A549 (cell line): Measurements from ENCODE around the gene DLGAP1. TPM values are rescaled to one million over a fixed set of nuclear protein-coding genes. Genes with fewer than 3 reads are reported as not detected.

ENCODE experiments used
- ATAC-seq, 2 experiments: fragments of 200-7000 bp in 1 of 2; fragments of >200 bp in 1 of 2; cut with Nextera tagmentation in 1 of 2; cut with Tn5 transposase in 1 of 2; 3 replicates each; pipeline versions ENCODE4 v1.8.0 to v1.9.1; 2018 to 2020; ENCODE audit warnings: mild to moderate bottlenecking in 1 of 2, moderate library complexity in 1 of 2
- CTCF ChIA-PET: fragments of 300-600 bp; sonication (Branson Sonifier 250); formaldehyde crosslinking; extraction: SDS; loops from one replicate; lab custom pipeline; 2021; ENCODE audit warnings: antibody characterized with exemption, inconsistent platforms; lab: Yijun Ruan, JAX
- POLR2A ChIA-PET: fragments of 350-600 bp; formaldehyde crosslinking; extraction: SDS; loops from one replicate; lab custom pipeline; 2021; ENCODE audit warnings: antibody characterized with exemption, inconsistent platforms; lab: Yijun Ruan, JAX
- DNase-seq, 2 experiments: peaks; one replicate each; pipeline versions ENCODE4 v3.0.0 to v3.0.0-alpha.2; 2011 to 2016; ENCODE audit warnings: low read depth in 1 of 2, low spot score in 1 of 2
- FAIRE-seq: peaks from 2 replicates; lab custom pipeline; 2011; peaks lifted over from hg19 to GRCh38; lab: Jason Lieb, UNC
- H3K27ac ChIP-seq, 2 experiments: fragments of >200 bp; sonication (Bioruptor Twin); formaldehyde crosslinking; 3 replicates each; pipeline ENCODE4 v1.5.1; 2016 to 2017
- H3K4me1 ChIP-seq: fragments of >200 bp; sonication (Bioruptor Twin); formaldehyde crosslinking; 3 replicates; pipeline ENCODE4 v1.6.1; 2016
- H3K4me2 ChIP-seq: fragments of >200 bp; sonication (Bioruptor Twin); formaldehyde crosslinking; 3 replicates; pipeline ENCODE4 v1.6.1; 2016
- H3K4me3 ChIP-seq: fragments of >200 bp; sonication (Bioruptor Twin); formaldehyde crosslinking; 3 replicates; pipeline ENCODE4 v1.5.1; 2016
- H3K9me3 ChIP-seq: fragments of >200 bp; sonication (Bioruptor Twin); formaldehyde crosslinking; 3 replicates; pipeline ENCODE4 v1.6.1; 2016
- ATOH8 ChIP-seq: fragments of 250-450 bp; sonication (Bioruptor Pico); IDR thresholded peaks from 2 replicates; pipeline ENCODE4 v1.5.0; 2020; ENCODE audit warnings: low read depth, mild to moderate bottlenecking, moderate library complexity
- BCL3 ChIP-seq: fragments of >200 bp; sonication (Bioruptor Twin); formaldehyde crosslinking; IDR thresholded peaks from 3 replicates; pipeline ENCODE4 v1.6.1; 2016
- CBX8 ChIP-seq: fragments of 200-600 bp; sonication (generic); IDR thresholded peaks from 2 replicates; pipeline ENCODE4 v1.6.1; 2016
- CHD2 ChIP-seq: fragments of 150-350 bp; IDR thresholded peaks from 2 replicates; pipeline ENCODE4 v1.6.1; 2014; ENCODE audit warnings: low read length; ENCODE audit not compliant: partially characterized antibody
- CHD4 ChIP-seq: fragments of 200-600 bp; sonication (generic); IDR thresholded peaks from 2 replicates; pipeline ENCODE4 v1.6.1; 2016; ENCODE audit warnings: antibody characterized with exemption, mild to moderate bottlenecking, borderline replicate concordance
- EP300 ChIP-seq, 2 experiments: fragments of >200 bp; sonication (Bioruptor Twin); formaldehyde crosslinking; IDR thresholded peaks; 2 replicates in 1 of 2; 3 replicates in 1 of 2; pipeline ENCODE4 v1.6.1; 2016 to 2017
- ESRRA ChIP-seq: fragments of 150-350 bp; IDR thresholded peaks from 2 replicates; pipeline ENCODE4 v1.6.1; 2014; ENCODE audit warnings: mild to moderate bottlenecking, low read length, borderline replicate concordance
- FOSL2 ChIP-seq, 2 experiments: fragments of 450-650 bp in 1 of 2; fragments of >200 bp in 1 of 2; sonication (Bioruptor Twin) in 1 of 2; formaldehyde crosslinking; IDR thresholded peaks; 2 replicates each; pipeline versions ENCODE4 v1.5.0 to v1.6.1; 2016 to 2020; ENCODE audit warnings: mild to moderate bottlenecking in 1 of 2, moderate library complexity in 1 of 2
- FOXS1 ChIP-seq: fragments of 250-450 bp; sonication (Bioruptor Pico); IDR thresholded peaks from 2 replicates; pipeline ENCODE4 v1.5.0; 2020; ENCODE audit warnings: mild to moderate bottlenecking, moderate library complexity
- HMGXB4 ChIP-seq: fragments of 250-450 bp; sonication (Bioruptor Pico); IDR thresholded peaks from 2 replicates; pipeline ENCODE4 v1.5.0; 2021; ENCODE audit warnings: mild to moderate bottlenecking, moderate library complexity, borderline replicate concordance
- HOXA7 ChIP-seq: fragments of 250-450 bp; sonication (Bioruptor Pico); IDR thresholded peaks from 2 replicates; pipeline ENCODE4 v1.5.0; 2020; ENCODE audit warnings: mild to moderate bottlenecking, moderate library complexity
- MAZ ChIP-seq: fragments of 150-350 bp; IDR thresholded peaks from 2 replicates; pipeline ENCODE4 v1.6.1; 2014; ENCODE audit warnings: antibody characterized with exemption, low read depth, low read length, borderline replicate concordance
- MYC ChIP-seq: IDR thresholded peaks from 2 replicates; pipeline ENCODE4 v1.6.1; 2012; ENCODE audit warnings: mild to moderate bottlenecking, inconsistent platforms, low read length, improper control_type of control experiment, borderline replicate concordance
- PHF8 ChIP-seq: fragments of 200-600 bp; sonication (generic); IDR thresholded peaks from 2 replicates; pipeline ENCODE4 v1.6.1; 2016; ENCODE audit warnings: low read depth, mild to moderate bottlenecking, antibody characterized with exemption, moderate library complexity, borderline replicate concordance
- POLR2A ChIP-seq: IDR thresholded peaks from 2 replicates; pipeline ENCODE4 v1.6.1; 2012; ENCODE audit warnings: mild to moderate bottlenecking, low read length
- RAD21 ChIP-seq, 2 experiments: fragments of >200 bp in 1 of 2; sonication (Bioruptor Twin) in 1 of 2; formaldehyde crosslinking in 1 of 2; IDR thresholded peaks in 1 of 2; conservative IDR thresholded peaks in 1 of 2; 2 replicates in 1 of 2; 3 replicates in 1 of 2; pipeline ENCODE4 v1.6.1; 2012 to 2018; ENCODE audit warnings: inconsistent platforms in 1 of 2
- RARB ChIP-seq: fragments of 250-450 bp; sonication (Bioruptor Pico); IDR thresholded peaks from 2 replicates; pipeline ENCODE4 v1.8.0; 2021; ENCODE audit warnings: mild to moderate bottlenecking, moderate library complexity
- RCOR1 ChIP-seq: fragments of 150-350 bp; IDR thresholded peaks from 2 replicates; pipeline ENCODE4 v1.6.1; 2014; ENCODE audit warnings: antibody characterized with exemption, low read length, low read depth
- RFX5 ChIP-seq: fragments of 450-650 bp; IDR thresholded peaks from 2 replicates; pipeline ENCODE4 v1.7.1; 2014; ENCODE audit warnings: antibody characterized with exemption, mild to moderate bottlenecking, moderate library complexity
- TP53 ChIP-seq: fragments of 250-450 bp; sonication (Bioruptor Pico); IDR thresholded peaks from 2 replicates; pipeline ENCODE4 v1.5.0; 2021; ENCODE audit warnings: mild to moderate bottlenecking, moderate library complexity
- ZFP36 ChIP-seq: fragments of 450-650 bp; IDR thresholded peaks from 2 replicates; pipeline ENCODE4 v1.6.1; 2014; ENCODE audit warnings: borderline replicate concordance; ENCODE audit not compliant: partially characterized antibody
- ZSCAN20 ChIP-seq: fragments of 250-450 bp; sonication (Bioruptor Pico); IDR thresholded peaks from 2 replicates; pipeline ENCODE4 v1.8.0; 2022; ENCODE audit warnings: mild to moderate bottlenecking, moderate library complexity
- WGBS: methylation state at CpG from one replicate; pipeline ENCODE4 v1.1.6; 2017; ENCODE audit errors: missing lambda C conversion rate; 5-methylcytosine and 5-hydroxymethylcytosine counted together
- polyA plus RNA-seq, 4 experiments: library from polyadenylated mRNA; depleted of rRNA in 3 of 4; stranded (reverse); fragments of >200 nt; fragmentation: RNase III in 1 of 4; extraction: RNeasy Plus Mini Kit Qiagen cat#74134 plus additional on column Dnase treatment in 1 of 4; gene quantifications; 2 replicates in 3 of 4; 3 replicates in 1 of 4; pipeline ENCODE4 v1.2.3, GENCODE V29; 2011 to 2017

DLGAP1 gene
- polyA plus RNA-seq, 2 of the 4 experiments (the other 2 are of a cell fraction): 0.04 to 0.12 TPM

- DNase-seq (peak in 1 of 2 experiments; percentile 35), ATAC-seq (no peak), FAIRE-seq (no peak)
- no peak for TF ChIP-seq RFX5
- no peak for TF ChIP-seq MYC
- no peak for TF ChIP-seq CBX8
- no peak for TF ChIP-seq CHD4
- no peak for TF ChIP-seq FOSL2 (IDR thresholded peaks at IDR 0.05)
- peak; percentile 61 for TF ChIP-seq FOSL2 (CRISPR knock-in tag; IDR thresholded peaks at IDR 0.05)
- no peak for TF ChIP-seq RARB
- TF ChIP-seq TP53 (CRISPR knock-in tag): no peak
- no peak for TF ChIP-seq ZFP36
- no peak for TF ChIP-seq EP300 (IDR thresholded peaks at IDR 0.05)
- TF ChIP-seq ZSCAN20 (CRISPR knock-in tag): no peak
- TF ChIP-seq CHD2: no peak
- no peak for TF ChIP-seq BCL3
- no peak for TF ChIP-seq ATOH8
- TF ChIP-seq PHF8: no peak
- no peak for TF ChIP-seq HMGXB4 (CRISPR knock-in tag)
- no peak for TF ChIP-seq FOXS1 (CRISPR knock-in tag)
- 0 out of 5 replicates have a peak, but pooled peaks of 1 of the 2 experiments have one; percentile 13 for TF ChIP-seq RAD21 (conservative IDR thresholded peaks at IDR 0.05 in 1 of 2, IDR thresholded peaks at IDR 0.05 in 1 of 2)
- Histone ChIP-seq H3K9me3 (no peaks in the 10 kb centered on the region), H3K27ac (peak overlapping the region; percentile 76 to 87), H3K4me3 (no peak overlapping the region), H3K4me2 (peak overlapping the region; percentile 54; the same call in 1 of the 3 replicates), H3K4me1 (peaks cover 39% of the 10 kb centered on the region)
- POLR2A ChIA-PET: no interaction called here
- 92% methylated on average over 2 of the region's 2 CpGs for WGBS
- CTCF ChIA-PET: interaction anchor here (1.2 to 3.7 kb wide), 3 partner anchors 9 to 214 kb away, joined by 4 to 29 read pairs (median 6); no protein-coding TSS in a partner anchor
Observed at GRCh38 chr18:3985664-3986063, 469.4 kb downstream of the DLGAP1 start.

- H3K4me3 ChIP-seq: no peak overlapping the region
- DNase-seq: no peak
- no peak for FAIRE-seq
- H3K27ac ChIP-seq: peak overlapping the region; percentile 87 to 88
- H3K4me1 ChIP-seq: peaks cover 39% of the 10 kb centered on the region
- no peak for ATAC-seq
- TF ChIP-seq POLR2A (no peak), ESRRA (no peak), RCOR1 (no peak), HOXA7 (CRISPR knock-in tag) (no peak), MAZ (no peak)
- POLR2A ChIA-PET: interaction anchor here (0.5 kb wide), 1 partner anchor 537 kb away, joined by 7 read pairs; no protein-coding TSS in a partner anchor
- H3K9me3 ChIP-seq: peaks cover 3% of the 10 kb centered on the region; the same call in 1 of the 3 replicates
- CTCF ChIA-PET: interaction anchor here (0.6 to 3.7 kb wide), 5 partner anchors 10 to 721 kb away, joined by 3 to 29 read pairs (median 4); no protein-coding TSS in a partner anchor
- H3K4me2 ChIP-seq: peak overlapping the region; percentile 54; the same call in 2 of the 3 replicates
Observed at GRCh38 chr18:3985020-3985419, 470.1 kb downstream of the DLGAP1 start.
